Subcutaneous adipose tissue (tissue), 4 donors: Measurements from ENCODE around the gene CEP170B. TPM values are rescaled to one million over a fixed set of nuclear protein-coding genes. Genes with fewer than 3 reads are reported as not detected.

Experiments
- total RNA-seq, 4 donors: library from RNA; depleted of rRNA; stranded (reverse); fragments of >200 nt; gene quantifications; one replicate each; pipeline ENCODE4 v1.1.0, GENCODE V29; 2016
- TF ChIP-seq, protein P1 (sequence below): fragments of 450-650 bp; IDR thresholded peaks from one replicate; pipeline ENCODE4 v1.5.1; 2016; ENCODE audit warnings: low read depth, mild to moderate bottlenecking, control low read depth, antibody characterized with exemption, moderate library complexity

Gene CEP170B
- total RNA-seq, 4 donors from 2014 or later: 5.6 to 23.9 (median 9.3) TPM

DNA sequence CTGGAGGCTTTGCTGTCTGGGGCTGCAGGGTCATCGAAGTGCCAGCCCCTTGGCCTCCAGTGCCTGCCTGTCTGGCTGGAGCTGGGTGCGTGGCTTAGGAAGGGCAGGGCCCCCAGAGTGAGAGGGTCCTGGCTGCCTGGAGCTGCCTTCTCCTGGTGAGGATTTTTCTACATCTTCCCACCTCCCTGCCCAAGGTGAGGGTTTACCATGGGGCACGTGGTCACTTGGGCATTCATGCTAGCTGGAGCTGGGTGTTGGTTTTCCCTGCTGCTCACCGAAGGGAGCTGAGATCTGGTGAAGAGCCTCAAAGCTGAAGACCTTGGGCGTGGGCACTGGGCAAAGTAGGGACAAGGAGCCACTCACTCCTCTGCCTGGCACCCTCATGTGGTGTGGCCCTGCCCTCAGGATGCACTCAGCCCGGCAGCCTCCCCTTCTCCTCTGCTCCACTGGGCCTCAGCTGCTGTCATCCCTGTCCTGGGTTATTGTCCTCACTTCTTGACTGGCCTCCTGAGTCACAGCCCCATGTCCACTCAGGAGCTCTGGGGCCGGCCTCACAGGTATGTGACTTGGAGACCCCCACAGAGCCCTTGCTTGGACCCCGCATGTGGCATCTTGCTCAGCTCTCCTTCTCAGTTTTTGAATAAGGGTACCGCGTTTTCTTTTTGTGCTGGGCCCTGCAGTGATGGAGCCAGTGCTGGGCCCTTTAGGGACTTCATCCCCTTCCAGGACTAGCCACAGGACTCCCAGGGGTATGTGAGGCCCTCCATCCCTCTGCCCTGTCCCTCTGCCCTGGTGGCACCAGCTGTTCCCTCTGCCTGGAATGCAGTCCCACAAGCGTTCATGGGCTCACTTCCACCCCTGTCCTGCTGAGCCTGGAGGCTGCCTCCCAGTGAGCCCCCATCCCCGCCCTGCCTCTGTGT lies 1.6 kb downstream of the CEP170B start:
- TF ChIP-seq, protein P1, sequence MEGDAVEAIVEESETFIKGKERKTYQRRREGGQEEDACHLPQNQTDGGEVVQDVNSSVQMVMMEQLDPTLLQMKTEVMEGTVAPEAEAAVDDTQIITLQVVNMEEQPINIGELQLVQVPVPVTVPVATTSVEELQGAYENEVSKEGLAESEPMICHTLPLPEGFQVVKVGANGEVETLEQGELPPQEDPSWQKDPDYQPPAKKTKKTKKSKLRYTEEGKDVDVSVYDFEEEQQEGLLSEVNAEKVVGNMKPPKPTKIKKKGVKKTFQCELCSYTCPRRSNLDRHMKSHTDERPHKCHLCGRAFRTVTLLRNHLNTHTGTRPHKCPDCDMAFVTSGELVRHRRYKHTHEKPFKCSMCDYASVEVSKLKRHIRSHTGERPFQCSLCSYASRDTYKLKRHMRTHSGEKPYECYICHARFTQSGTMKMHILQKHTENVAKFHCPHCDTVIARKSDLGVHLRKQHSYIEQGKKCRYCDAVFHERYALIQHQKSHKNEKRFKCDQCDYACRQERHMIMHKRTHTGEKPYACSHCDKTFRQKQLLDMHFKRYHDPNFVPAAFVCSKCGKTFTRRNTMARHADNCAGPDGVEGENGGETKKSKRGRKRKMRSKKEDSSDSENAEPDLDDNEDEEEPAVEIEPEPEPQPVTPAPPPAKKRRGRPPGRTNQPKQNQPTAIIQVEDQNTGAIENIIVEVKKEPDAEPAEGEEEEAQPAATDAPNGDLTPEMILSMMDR: no peak

DNA sequence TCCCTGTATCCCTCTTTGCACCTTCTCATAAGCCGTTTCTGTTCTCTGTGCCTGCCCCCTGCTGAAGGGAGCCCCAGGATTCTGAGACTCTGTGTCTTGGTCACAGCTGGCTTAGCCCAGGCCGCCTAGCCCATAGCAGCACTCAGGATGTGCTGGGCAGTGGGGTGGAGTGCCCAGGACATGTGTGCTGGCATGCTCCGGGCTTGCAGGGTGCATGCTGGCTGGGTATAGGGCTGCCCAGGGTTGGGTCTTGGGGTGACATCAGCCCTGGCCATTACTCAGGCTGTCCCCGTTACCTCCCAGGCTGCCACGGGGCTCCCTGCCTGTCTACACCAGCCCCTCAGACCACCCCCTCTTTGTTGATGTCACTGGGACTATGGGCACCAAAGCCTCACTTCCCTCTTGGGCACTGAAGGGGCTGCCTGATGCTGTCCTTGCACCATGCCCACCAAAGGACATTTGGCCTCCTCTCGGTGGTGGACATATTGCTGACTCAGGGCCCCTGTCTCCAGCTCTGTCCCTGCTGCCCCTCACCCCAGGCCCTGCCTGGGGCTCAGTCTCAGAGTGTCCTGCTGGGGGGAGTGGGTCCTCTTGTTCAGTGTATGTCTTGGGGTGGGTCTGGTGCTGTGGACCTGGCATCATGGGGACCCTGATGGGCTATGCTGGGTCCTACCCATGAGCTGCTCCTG lies 2.4 kb downstream of the CEP170B start:
- TF ChIP-seq, protein P1: no peak

DNA sequence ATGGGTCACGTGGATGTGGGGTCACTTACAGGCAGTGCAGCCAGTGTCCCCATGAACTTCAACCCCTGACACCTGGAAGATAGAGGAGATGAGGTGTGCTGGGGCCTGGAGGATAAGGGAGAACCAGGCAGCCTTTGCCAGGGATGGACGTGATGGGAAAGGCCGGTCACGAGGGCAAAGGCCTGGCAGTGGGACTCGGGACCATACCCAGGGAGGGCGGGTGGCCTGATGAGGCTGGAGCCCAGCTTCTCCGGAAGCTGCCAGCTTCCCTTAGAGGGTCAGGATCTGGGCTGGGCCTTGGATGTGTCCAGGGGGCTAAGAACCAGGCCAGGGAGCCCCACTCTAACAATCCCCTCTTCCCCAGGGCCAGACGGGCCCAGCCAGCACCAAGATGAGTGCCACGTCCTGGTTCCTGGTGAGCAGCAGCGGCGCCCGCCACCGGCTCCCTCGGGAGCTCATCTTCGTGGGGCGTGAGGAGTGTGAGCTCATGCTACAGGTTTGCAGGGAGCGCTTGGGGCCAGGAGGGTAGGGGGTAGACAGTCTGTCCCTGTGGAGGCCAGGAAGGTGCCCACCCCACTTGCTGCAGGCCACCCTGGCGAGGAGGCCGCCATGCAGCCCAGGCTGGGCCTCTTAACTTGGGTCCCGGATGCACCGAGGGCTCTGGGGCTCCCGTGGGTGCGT lies 3.1 kb downstream of the CEP170B start:
- TF ChIP-seq, protein P1: no peak

DNA sequence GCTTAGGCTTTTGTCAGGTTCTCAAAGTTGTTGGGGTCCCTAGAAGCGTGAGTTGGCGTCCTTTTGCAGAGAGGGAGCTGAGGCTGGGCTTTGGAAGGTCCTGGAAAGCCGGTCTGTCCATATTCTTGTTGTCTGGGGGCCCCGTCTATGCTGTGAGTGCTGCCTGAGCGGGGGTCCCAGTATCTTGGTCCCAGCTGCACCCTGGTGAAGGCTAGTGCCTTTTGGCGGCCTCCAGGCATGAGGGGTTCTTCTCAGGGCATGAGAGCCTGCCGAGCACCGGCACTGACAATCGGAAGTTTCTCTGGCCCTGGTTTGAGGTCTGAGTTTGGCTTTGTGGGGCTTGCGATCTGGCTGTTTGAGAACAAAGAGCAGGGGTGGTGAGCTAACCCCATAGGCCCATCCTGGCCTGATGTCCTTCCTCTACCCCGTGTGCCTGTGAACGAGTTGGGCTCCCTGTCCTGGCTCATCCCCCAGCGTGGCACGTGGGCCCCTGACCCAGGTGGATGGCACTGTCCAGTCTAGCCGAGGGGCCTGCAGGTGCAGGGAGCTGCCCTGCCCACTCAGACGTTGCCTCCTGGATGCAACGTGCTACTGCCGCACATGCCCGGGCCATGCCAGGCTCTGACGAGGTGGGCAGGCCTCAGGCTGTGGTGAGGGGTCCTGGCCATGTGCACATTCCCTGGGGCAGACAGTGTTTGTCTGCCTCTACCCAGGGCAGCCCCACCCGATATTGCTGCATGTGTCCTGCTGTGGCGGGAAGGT lies 3.9 kb downstream of the CEP170B start:
- TF ChIP-seq, protein P1: no peak

DNA sequence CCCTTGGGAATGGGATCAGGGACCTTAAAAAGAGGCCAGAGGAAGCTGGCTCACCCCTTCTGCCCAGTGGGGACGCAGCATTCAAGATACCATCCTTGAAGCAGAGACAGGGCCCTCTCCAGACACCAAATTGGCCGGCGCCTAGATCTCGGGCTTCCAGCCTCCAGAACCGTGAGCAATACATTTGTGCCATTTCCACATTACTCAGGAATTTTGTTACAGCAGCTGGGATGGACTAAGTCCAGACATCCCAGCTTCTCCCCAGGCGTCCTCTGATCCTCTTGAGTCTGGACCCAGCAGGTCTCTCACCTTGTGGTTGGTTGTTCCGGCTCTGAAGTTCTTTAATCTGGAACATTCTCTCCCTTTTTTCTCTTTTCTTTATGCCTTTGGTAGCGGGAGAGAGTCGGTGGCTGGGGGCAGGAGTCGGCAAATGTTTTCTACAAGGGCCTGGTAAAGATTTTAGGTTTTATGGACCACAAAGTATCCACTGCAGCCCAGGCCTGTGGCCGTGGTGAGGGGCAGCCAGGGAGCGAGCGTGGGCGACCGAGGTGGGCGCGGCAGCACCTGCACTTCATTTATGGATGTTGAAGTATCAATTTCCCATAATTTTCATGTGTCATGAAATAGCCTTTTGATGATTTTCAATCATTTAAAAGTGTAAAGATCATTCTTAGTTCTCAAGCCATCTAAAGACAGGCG lies 4.8 kb downstream of the CEP170B start:
- TF ChIP-seq, protein P1: no peak

DNA sequence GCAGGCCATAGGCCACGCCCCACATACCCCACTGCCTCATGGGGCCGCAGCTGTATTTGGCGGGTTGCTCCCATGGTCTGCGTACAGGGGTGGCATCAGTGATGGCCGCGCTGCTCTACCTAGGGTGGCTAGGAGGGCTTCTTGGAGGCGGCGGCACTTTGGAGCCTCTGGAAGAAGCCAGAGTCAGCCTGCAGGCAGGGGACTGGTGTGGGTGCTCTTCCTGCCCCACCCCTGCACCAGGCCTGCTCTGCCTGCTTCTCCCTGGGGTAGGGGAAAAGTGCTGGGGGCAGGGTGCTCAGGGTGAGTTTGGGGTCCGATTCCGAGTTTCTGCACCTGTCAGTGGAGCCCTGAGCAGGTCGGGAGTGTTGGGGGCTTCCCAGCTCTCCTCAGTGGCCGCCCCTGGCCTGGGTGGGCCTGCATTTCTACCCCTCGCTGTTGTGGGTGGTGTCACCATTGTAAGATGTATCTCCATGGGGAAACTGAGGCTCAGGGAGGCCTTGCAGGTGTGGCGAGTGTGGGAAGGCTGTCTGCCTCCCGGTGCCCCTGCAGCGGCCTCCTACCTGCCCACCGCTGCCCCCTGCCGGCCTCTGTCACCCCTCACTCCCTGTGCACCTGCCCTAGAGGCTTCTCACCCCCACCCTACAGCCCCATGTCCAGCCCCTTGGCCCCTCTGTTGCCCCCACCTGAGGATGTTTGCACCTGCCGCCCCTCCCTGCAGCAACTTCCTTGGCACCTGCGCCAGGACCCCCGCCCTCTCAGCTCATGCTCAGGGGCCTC lies 5.5 kb downstream of the CEP170B start:
- TF ChIP-seq, protein P1: no peak
